ENCODE data around the gene CNTROB.

- TF ChIP-seq CTCF (IDR thresholded peaks at IDR 0.05): no peak
- TF ChIP-seq POLR2A (IDR thresholded peaks at IDR 0.05): no peak
These were observed 18.6 kb downstream of the CNTROB start for GRCh38 chr17:7950578-7950977.

Data from adrenal gland (tissue), 5 donors.